SJSA1 (cell line): Measurements from ENCODE around the gene MRPL34. TPM values are rescaled to one million over a fixed set of nuclear protein-coding genes. Genes with fewer than 3 reads are reported as not detected.

ENCODE experiments used
- DNase-seq, 2 experiments: peaks; one replicate each; pipeline ENCODE4 v3.0.0-alpha.2; 2015 to 2020; ENCODE audit warnings: low spot score in 2 of 2, low read depth in 1 of 2
- H3K27ac ChIP-seq: fragments of 250-450 bp; sonication (Bioruptor Pico); 2 replicates; pipeline ENCODE4 v1.5.1; 2020; ENCODE audit warnings: mild to moderate bottlenecking, moderate library complexity
- H3K27me3 ChIP-seq: fragments of 250-450 bp; sonication (Bioruptor Pico); replicated peaks from 2 replicates; pipeline ENCODE4 v1.5.1; 2020; ENCODE audit warnings: mild to moderate bottlenecking, moderate library complexity
- H3K36me3 ChIP-seq: fragments of 250-450 bp; sonication (Bioruptor Pico); 2 replicates; pipeline ENCODE4 v1.5.1; 2020; ENCODE audit warnings: mild to moderate bottlenecking
- H3K4me1 ChIP-seq: fragments of 250-450 bp; sonication (Bioruptor Pico); replicated peaks from 2 replicates; pipeline ENCODE4 v1.6.1; 2021; ENCODE audit warnings: mild to moderate bottlenecking
- H3K4me3 ChIP-seq: fragments of 250-450 bp; sonication (Bioruptor Pico); 2 replicates; pipeline ENCODE4 v1.5.1; 2020; ENCODE audit warnings: mild to moderate bottlenecking
- H3K9me3 ChIP-seq: fragments of 250-450 bp; sonication (Bioruptor Pico); replicated peaks from 2 replicates; pipeline ENCODE4 v1.5.1; 2020; ENCODE audit warnings: mild to moderate bottlenecking
- total RNA-seq: library from RNA; depleted of rRNA; stranded (reverse); fragments of >200 nt; shearing (Covaris generic); gene quantifications from 2 replicates; pipeline ENCODE4 v1.2.3, GENCODE V29; 2014

The MRPL34 gene
- total RNA-seq, 1 experiment from 2014 or later = 35.1 TPM

DNA sequence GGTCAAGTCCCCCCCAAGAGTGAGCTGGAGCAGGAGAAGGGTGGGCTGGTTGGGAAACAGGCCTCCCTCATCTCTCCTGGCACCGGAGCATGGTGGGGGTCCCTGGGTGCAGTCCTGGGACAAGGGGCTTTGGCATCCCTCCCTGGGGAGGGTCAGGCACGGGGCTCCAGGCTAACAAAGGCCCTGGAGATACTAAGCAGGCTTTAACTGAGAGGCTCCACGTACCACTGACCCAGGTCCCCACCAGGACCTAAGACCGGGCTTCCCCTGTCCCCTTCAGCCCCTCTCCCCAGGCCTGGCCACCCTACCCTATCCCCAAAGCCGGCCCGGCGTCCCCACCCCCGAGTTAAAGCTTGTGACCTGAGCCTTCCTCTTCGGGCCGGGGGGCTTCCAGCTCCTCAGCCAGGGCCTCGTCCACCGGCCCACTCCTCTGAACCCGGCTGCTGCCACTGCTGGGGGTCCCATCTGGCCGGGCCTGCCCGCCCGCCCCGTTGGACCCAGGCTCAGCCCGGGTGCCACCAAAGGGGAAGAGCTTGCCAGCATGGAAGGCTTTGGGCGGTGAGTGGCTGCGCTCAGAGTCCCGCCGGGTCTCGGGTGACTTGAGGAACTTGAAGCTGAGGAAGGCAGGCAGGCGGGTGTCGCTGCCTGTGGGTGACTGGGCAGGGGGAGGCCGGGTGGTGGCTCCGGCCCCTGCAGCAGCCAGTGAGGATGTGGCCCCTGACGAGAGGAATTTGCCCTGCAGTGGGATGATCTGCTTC is 18.9 kb downstream of the MRPL34 start:
- peaks cover 41% of the 10 kb centered on the region for H3K36me3 ChIP-seq
- DNase-seq = no peak
- no peak overlapping the region for H3K27ac ChIP-seq
- no peak overlapping the region for H3K4me3 ChIP-seq
- H3K27me3 ChIP-seq = no peaks in the 10 kb centered on the region
- no peaks in the 10 kb centered on the region; the same call in 1 of the 2 replicates for H3K9me3 ChIP-seq
- H3K4me1 ChIP-seq = peaks cover 20% of the 10 kb centered on the region

GRCh38 chr19:17325133-17325532 is 19.5 kb downstream of the MRPL34 start:
- Histone ChIP-seq H3K4me1 (peaks cover 20% of the 10 kb centered on the region), H3K4me3 (no peak overlapping the region), H3K27me3 (no peaks in the 10 kb centered on the region), H3K27ac (no peak overlapping the region), H3K9me3 (no peaks in the 10 kb centered on the region; the same call in 1 of the 2 replicates), H3K36me3 (peaks cover 37% of the 10 kb centered on the region)
- DNase-seq = no peak

- no peak for DNase-seq
Observed at GRCh38 chr19:17325881-17326594, 20.4 kb downstream of the MRPL34 start.

DNA sequence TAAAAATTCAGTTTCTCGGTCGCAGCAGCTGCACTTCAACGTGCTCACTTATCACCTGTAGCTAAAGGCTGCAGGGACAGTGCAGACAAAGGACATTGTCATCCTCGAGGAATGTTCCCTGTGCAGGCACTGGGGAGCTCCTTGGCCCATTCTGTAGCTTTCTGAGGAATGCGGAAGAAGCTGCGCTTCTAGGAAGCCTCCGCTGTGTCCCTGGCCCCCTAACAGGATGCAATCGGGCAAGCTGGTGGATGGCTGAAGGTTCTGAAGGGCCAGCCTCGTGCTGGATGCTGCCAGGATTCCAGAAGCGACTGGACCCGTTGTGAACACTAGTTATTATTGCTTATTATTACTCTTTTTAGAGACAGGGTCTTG is 20.9 kb downstream of the MRPL34 start:
- H3K9me3 ChIP-seq = no peaks in the 10 kb centered on the region; the same call in 1 of the 2 replicates
- DNase-seq = no peak

More at GRCh38 chr19:17325881-17326594, 20.4 kb downstream of the MRPL34 start:
- no peaks in the 10 kb centered on the region for H3K27me3 ChIP-seq
- no peak overlapping the region for H3K27ac ChIP-seq
- H3K4me3 ChIP-seq = no peak overlapping the region
- H3K4me1 ChIP-seq = peaks cover 20% of the 10 kb centered on the region
- H3K9me3 ChIP-seq = no peaks in the 10 kb centered on the region; the same call in 1 of the 2 replicates
- H3K36me3 ChIP-seq = peaks cover 28% of the 10 kb centered on the region

DNA sequence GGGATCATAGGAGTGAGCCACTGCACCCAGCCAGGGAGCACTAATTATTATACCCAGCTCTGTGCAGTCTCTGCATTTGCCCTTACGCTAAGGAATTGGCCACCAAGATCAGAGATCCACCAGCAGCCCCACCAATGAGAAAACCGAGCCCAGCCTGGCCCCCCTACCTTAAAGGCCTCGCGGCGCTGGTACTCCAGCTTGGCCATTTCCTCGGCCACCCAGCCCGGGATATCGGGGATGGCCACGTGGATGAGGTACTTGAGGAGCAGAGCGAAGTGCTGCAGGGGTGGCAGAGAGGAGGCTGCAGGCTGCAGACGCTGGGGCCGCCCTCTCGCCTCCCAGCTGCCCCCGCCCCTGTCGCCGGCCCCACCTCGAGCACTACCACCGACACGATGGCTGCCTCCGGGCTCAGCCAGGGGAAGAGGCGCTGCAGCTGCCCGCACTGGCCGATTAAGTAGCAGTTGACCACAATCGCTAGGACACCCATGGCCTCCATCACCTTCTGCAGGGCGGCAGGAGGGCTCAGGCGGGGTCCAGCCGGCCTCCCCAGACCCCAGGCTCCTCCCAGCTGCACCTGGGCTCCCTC is 21.5 kb downstream of the MRPL34 start:
- Histone ChIP-seq H3K36me3 (peaks cover 17% of the 10 kb centered on the region), H3K27me3 (no peaks in the 10 kb centered on the region), H3K27ac (no peak overlapping the region), H3K4me3 (no peak overlapping the region), H3K9me3 (no peaks in the 10 kb centered on the region; the same call in 1 of the 2 replicates), H3K4me1 (peaks cover 20% of the 10 kb centered on the region)
- no peak for DNase-seq

More for the DNA sequence above, 20.9 kb downstream of the MRPL34 start:
- Histone ChIP-seq H3K4me3 (no peak overlapping the region), H3K27me3 (no peaks in the 10 kb centered on the region), H3K27ac (no peak overlapping the region), H3K4me1 (peaks cover 20% of the 10 kb centered on the region), H3K36me3 (peaks cover 22% of the 10 kb centered on the region)

GRCh38 chr19:17327654-17328516 is 22.2 kb downstream of the MRPL34 start:
- Histone ChIP-seq H3K36me3 (peaks cover 15% of the 10 kb centered on the region), H3K9me3 (no peaks in the 10 kb centered on the region; the same call in 1 of the 2 replicates), H3K27me3 (no peaks in the 10 kb centered on the region), H3K4me3 (no peak overlapping the region), H3K27ac (no peak overlapping the region), H3K4me1 (peaks cover 20% of the 10 kb centered on the region)
- no peak for DNase-seq

GRCh38 chr19:17328517-17329365 is 23.1 kb downstream of the MRPL34 start:
- H3K4me3 ChIP-seq = no peak overlapping the region
- DNase-seq = no peak
- peaks cover 17% of the 10 kb centered on the region for H3K36me3 ChIP-seq
- H3K9me3 ChIP-seq = no peaks in the 10 kb centered on the region; the same call in 1 of the 2 replicates
- H3K27ac ChIP-seq = no peak overlapping the region
- peaks cover 21% of the 10 kb centered on the region for H3K4me1 ChIP-seq
- H3K27me3 ChIP-seq = no peaks in the 10 kb centered on the region

DNA sequence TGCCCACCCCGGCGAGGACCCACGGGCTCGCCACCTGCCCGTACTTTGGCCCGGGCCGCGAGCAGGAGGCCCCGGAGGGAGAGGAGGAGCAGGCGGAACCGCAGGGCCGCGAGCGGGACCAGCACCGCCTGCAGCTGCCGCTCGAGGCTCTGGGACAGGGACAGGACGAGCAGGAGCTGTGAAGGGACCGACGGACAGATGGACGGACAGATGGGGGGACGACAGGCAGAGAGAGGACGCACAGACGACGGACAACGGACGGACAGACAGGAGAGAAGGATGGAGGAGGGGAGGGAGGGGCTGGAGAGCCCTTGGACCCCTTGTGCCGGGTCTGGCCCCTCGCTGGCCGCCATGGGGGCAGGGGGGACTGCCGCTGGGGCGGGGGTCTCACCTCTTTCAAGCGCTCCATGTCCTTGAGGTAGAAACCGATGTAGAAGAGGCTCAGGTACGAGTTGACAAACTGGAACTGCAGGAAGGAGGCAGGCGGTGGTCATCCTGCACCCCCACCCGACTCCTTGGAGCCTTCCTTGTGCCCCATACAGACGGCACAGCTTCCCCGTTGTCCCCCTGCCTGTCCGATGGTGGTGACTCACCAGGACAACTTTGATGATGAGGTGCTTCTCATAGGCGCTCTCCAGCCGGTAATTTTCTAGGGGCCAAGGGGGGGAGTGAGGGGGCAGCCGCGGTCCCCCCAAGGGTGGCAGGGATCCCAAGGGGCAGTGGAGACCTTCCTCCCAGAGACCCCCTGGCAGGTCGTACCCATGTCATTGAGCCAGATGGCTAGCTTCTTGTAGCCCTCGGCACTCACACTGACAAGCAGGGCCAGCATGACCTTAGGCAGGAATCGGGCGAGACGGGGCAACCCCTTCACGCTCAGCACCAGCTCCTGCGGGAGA is 23.9 kb downstream of the MRPL34 start:
- Histone ChIP-seq H3K4me3 (no peak overlapping the region), H3K4me1 (peaks cover 29% of the 10 kb centered on the region), H3K27ac (no peak overlapping the region), H3K27me3 (no peaks in the 10 kb centered on the region), H3K9me3 (no peaks in the 10 kb centered on the region; the same call in 1 of the 2 replicates), H3K36me3 (peaks cover 17% of the 10 kb centered on the region)
- no peak for DNase-seq

DNA sequence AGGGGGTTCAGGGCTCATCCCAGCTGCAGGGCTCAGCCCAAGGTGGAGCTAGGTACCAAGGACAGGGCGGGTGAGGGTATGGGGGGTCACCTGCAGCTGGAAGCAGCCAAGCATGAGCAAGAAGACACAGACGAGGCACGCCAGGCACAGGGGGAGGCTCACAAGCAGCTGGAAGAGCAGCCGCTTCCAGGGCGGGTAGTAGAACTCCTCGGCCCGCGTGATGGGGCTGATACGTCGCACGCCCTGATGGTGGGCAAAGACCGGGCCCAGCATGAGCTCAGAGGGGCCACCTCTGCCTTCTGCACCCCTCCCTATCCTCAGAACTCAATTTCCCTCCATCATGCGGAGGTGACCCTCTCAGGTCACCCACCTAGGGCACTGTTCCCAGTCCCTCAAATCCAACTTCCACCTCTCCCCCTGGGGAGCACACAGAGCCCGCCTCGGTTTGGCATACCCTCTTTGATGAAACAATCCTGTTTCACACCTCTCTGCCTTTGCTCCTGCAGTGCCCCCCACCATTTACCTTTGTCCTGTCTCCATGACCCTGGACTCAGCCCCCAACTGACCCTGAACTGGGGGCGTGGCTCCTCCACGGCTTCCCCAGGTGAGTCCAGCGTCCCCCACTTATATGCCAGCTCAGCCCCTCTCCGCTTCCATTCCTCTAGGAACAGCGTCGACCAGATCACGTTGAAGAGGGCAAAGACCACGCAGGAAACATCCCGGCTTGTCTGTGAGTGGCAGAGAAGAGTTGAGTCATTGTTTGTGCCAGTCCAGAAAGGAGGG is 24.8 kb downstream of the MRPL34 start:
- H3K4me1 ChIP-seq = peaks cover 31% of the 10 kb centered on the region
- no peak for DNase-seq
- H3K9me3 ChIP-seq = no peaks in the 10 kb centered on the region; the same call in 1 of the 2 replicates
- no peaks in the 10 kb centered on the region for H3K27me3 ChIP-seq
- peaks cover 11% of the 10 kb centered on the region; the same call in 1 of the 2 replicates for H3K36me3 ChIP-seq
- H3K27ac ChIP-seq = no peak overlapping the region
- no peak overlapping the region for H3K4me3 ChIP-seq

- no peaks in the 10 kb centered on the region for H3K27me3 ChIP-seq
- H3K4me1 ChIP-seq = peaks cover 24% of the 10 kb centered on the region
- no peak overlapping the region for H3K4me3 ChIP-seq
- H3K27ac ChIP-seq = no peak overlapping the region
- H3K36me3 ChIP-seq = peaks cover 11% of the 10 kb centered on the region; the same call in 1 of the 2 replicates
- DNase-seq = no peak
- H3K9me3 ChIP-seq = no peaks in the 10 kb centered on the region; the same call in 1 of the 2 replicates
Observed at GRCh38 chr19:17331045-17331558, 25.4 kb downstream of the MRPL34 start.

GRCh38 chr19:17332360-17332676 is 26.6 kb downstream of the MRPL34 start:
- DNase-seq = no peak
- no peak overlapping the region for H3K27ac ChIP-seq
- H3K36me3 ChIP-seq = peaks cover 9% of the 10 kb centered on the region; the same call in 1 of the 2 replicates
- H3K4me1 ChIP-seq = peaks cover 18% of the 10 kb centered on the region
- H3K9me3 ChIP-seq = no peaks in the 10 kb centered on the region; the same call in 1 of the 2 replicates
- no peak overlapping the region for H3K4me3 ChIP-seq
- no peaks in the 10 kb centered on the region for H3K27me3 ChIP-seq
